Stomach (tissue), 9 donors: ENCODE measurements around the gene C12orf76. TPM values are rescaled to one million over a fixed set of nuclear protein-coding genes. Genes with fewer than 3 reads are reported as not detected.
"Not testable (repeated sequence)": the region's sequence is repeated elsewhere in the genome, so short reads cannot be mapped to it uniquely, and the experiment has no call there.

ENCODE experiments used
- DNase-seq, 2 donors: peaks; one replicate each; pipeline versions ENCODE4 v3.0.0 to v3.0.0-alpha.2; 2013 to 2019
- H3K27ac ChIP-seq, 5 donors: fragments of 200-600 bp in 4 of 5; sonication (generic) in 4 of 5; one replicate each; pipeline ENCODE4 v1.5.1; 2013 to 2019; ENCODE audit warnings: mild to moderate bottlenecking in 1 of 5, moderate library complexity in 1 of 5
- H3K27me3 ChIP-seq, 3 donors: fragments of 200-600 bp; sonication (generic); one replicate each; pipeline ENCODE4 v1.5.1; 2017 to 2019; ENCODE audit warnings: mixed run types in 1 of 3
- H3K36me3 ChIP-seq, 4 donors: fragments of 200-600 bp; sonication (generic); 1 replicate in 3 of 4; 2 replicates in 1 of 4; pipeline ENCODE4 v1.5.1; 2016 to 2019
- H3K4me1 ChIP-seq, 4 donors: fragments of 200-600 bp; sonication (generic); one replicate each; pipeline ENCODE4 v1.5.1; 2016 to 2019
- H3K4me3 ChIP-seq, 4 donors: fragments of 200-600 bp; sonication (generic) in 3 of 4; one replicate each; pipeline ENCODE4 v1.5.1; 2016 to 2019; ENCODE audit warnings: mild to moderate bottlenecking in 1 of 4
- H3K9me3 ChIP-seq, 4 donors: fragments of 200-600 bp; sonication (generic); one replicate each; pipeline ENCODE4 v1.5.1; 2016 to 2019
- EP300 ChIP-seq: sonication (generic); formaldehyde crosslinking; IDR thresholded peaks from one replicate; pipeline ENCODE4 v1.6.1; 2017; ENCODE audit warnings: antibody characterized with exemption
- POLR2A ChIP-seq, 4 donors: fragments of 450-650 bp; IDR thresholded peaks; one replicate each; pipeline ENCODE4 v1.6.1; 2016; ENCODE audit warnings: antibody characterized with exemption in 4 of 4, control low read depth in 2 of 4, mild to moderate bottlenecking in 1 of 4, moderate library complexity in 1 of 4
- POLR2AphosphoS5 ChIP-seq, 3 donors: sonication (generic); formaldehyde crosslinking; IDR thresholded peaks; one replicate each; pipeline ENCODE4 v1.6.1; 2016; ENCODE audit warnings: antibody characterized with exemption in 3 of 3
- WGBS, 5 donors: extraction: QIAGEN DNeasy Blood & Tissue Kit in 3 of 5; methylation state at CpG; one replicate each; pipeline versions ENCODE4 v1.1.5 to v1.1.7; 2013 to 2018; 5-methylcytosine and 5-hydroxymethylcytosine counted together
- intact Hi-C: fragments of 100-400 bp; cut with DNase I; formaldehyde crosslinking; loops from one replicate; pipeline ENCODE4 v1.15.1; 2023; ENCODE audit warnings: low total_unique reads
- polyA plus RNA-seq, 3 donors: library from polyadenylated mRNA; stranded (reverse); fragments of 200-250 nt; gene quantifications; one replicate each; pipeline ENCODE4 v1.2.3, GENCODE V29; 2013
- total RNA-seq, 5 donors: library from RNA; depleted of rRNA; stranded (reverse); fragments of >200 nt; gene quantifications; one replicate each; pipeline versions ENCODE4 v1.1.0 to v1.2.3, GENCODE V29; 2014 to 2016
- TF ChIP-seq, protein P1 (sequence below), 7 experiments: fragments of 450-650 bp in 4 of 7; fragments of 200-600 bp in 3 of 7; sonication (generic) in 3 of 7; IDR thresholded peaks; one replicate each; pipeline ENCODE4 v1.5.1; 2016 to 2019; ENCODE audit warnings: antibody characterized with exemption in 7 of 7, control low read depth in 2 of 7, mild to moderate bottlenecking in 1 of 7
- donor health status: healthy with polysubstance abuse.
- donor health status: Bipolar disorder and iron deficiency.
- donor health status: healthy.

The C12orf76 gene
- total and polyA plus RNA-seq, 8 donors = 7.0 to 44.2 (median 12.3) TPM

DNA sequence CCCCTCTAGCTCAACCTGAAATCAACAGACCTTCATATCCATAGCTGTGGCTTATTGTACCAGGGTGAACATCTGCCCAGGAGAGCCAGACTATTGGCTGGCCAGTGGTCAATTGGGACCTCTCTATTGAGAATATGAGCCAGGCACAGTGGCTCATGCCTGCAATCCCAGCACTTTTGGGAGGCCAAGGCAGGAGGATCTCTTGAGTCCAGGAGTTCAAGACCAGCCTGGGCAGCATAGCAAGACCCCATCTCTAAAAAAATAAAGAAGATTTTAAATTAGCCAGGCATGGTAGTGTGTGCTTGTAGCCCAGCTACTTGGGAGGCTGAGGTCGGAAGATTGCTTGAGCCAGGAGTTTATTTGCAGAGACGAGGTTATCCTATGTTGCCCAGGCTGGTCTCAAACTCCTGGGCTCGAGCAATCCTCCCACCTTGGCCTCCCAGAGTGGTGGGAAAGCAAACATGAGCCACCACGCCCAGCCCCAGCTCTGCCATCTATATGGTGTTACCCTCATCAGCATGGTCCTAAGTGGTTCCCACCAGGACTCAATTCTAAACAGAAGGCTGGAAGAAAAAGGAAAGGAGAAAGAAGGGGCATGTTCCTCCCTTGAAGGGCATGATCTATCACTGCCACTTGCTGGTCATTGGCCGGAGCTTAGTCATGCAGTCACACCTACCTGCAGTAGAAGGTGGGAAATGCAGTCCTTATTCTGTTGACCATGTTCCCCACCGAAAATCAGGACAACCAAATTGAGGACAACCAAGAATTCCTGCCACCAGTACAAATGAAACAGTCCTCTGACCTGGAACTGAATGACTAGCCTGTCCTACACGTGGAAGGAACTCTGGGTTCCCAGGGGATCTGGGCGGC lies 42.2 kb upstream of the C12orf76 start:
- WGBS, 5 donors = 69 to 79% (median 73%) methylated on average over 8 of the region's 8 CpGs
- no peak overlapping the region for H3K4me3 ChIP-seq
- intact Hi-C loops = loop anchor here (10.0 kb wide), 2 partner anchors 134 to 344 kb away; no protein-coding TSS in a partner anchor
- no peak for DNase-seq
- H3K27me3 ChIP-seq = peaks cover 0 to 8% (median 0%) of the 10 kb centered on the region in 3 donors
- H3K9me3 ChIP-seq = no peaks in the 10 kb centered on the region
- TF ChIP-seq EP300 (no peak), POLR2AphosphoS5 (IDR thresholded peaks at IDR 0.05) (no peak), POLR2A (IDR thresholded peaks at IDR 0.05) (no peak)
- TF ChIP-seq, protein P1, sequence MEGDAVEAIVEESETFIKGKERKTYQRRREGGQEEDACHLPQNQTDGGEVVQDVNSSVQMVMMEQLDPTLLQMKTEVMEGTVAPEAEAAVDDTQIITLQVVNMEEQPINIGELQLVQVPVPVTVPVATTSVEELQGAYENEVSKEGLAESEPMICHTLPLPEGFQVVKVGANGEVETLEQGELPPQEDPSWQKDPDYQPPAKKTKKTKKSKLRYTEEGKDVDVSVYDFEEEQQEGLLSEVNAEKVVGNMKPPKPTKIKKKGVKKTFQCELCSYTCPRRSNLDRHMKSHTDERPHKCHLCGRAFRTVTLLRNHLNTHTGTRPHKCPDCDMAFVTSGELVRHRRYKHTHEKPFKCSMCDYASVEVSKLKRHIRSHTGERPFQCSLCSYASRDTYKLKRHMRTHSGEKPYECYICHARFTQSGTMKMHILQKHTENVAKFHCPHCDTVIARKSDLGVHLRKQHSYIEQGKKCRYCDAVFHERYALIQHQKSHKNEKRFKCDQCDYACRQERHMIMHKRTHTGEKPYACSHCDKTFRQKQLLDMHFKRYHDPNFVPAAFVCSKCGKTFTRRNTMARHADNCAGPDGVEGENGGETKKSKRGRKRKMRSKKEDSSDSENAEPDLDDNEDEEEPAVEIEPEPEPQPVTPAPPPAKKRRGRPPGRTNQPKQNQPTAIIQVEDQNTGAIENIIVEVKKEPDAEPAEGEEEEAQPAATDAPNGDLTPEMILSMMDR (IDR thresholded peaks at IDR 0.05) = no peak
- H3K36me3 ChIP-seq = no peaks in the 10 kb centered on the region
- H3K4me1 ChIP-seq = no peaks in the 10 kb centered on the region
- H3K27ac ChIP-seq = no peak overlapping the region

DNA sequence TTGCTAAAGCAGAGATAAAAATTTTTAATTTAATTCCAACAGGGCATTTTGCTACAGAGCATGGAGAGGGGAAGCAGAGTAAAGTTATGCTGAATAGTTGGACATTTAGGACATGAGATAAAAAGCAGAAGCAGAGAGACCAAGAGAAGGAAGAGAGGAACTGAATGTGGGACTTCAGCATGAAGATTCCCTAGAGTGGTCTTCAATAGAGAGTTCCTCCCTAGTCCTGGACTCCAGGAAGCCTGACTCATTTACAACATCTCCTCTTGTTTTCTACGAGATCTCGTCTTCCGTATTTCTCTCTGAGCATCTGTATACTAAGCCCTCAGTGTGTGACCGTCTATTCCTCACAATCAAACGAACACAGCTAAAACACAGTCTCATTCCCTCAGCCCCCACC lies 40.6 kb upstream of the C12orf76 start:
- WGBS, 5 donors = 78 to 88% (median 81%) methylated on average over 5 of the region's 5 CpGs

DNA sequence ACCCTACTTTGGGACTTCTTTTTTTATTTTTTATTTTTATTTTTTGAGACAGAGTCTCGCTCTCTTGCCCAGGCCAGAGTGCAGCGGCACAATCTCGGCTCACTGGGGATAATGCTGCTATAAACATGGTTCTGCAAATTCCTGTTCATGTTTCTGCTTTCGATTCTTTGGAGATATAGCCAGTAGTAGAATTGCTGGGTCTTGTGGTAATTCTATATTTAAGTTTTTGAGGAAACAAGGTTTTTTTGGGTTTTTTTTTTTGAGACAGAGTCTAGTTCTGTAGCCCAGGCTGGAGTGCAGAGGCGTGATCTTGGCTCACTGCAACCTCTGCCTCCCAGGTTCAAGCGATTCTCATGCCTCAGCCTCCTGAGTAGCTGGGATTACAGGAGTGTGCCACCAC lies 39.9 kb upstream of the C12orf76 start:
- 75 to 91% (median 88%) methylated on average over 6 of the region's 6 CpGs for WGBS, 5 donors
- H3K27me3 ChIP-seq, H3K27ac ChIP-seq, intact Hi-C loops, H3K4me3 ChIP-seq, H3K4me1 ChIP-seq, DNase-seq, H3K36me3 ChIP-seq, H3K9me3 ChIP-seq: not testable (repeated sequence)

More for the DNA sequence above, 40.6 kb upstream of the C12orf76 start:
- TF ChIP-seq EP300 = no peak
- TF ChIP-seq, protein P1 (IDR thresholded peaks at IDR 0.05) = no peak
- TF ChIP-seq POLR2A (IDR thresholded peaks at IDR 0.05) = no peak
- no peak for TF ChIP-seq POLR2AphosphoS5 (IDR thresholded peaks at IDR 0.05)
- no peak for DNase-seq
- intact Hi-C loops = no loop called here
- Histone ChIP-seq H3K27ac (no peak overlapping the region), H3K36me3 (no peaks in the 10 kb centered on the region), H3K9me3 (no peaks in the 10 kb centered on the region), H3K4me3 (no peak overlapping the region), H3K4me1 (no peaks in the 10 kb centered on the region), H3K27me3 (peaks cover 0 to 8% (median 0%) of the 10 kb centered on the region in 3 donors)

DNA sequence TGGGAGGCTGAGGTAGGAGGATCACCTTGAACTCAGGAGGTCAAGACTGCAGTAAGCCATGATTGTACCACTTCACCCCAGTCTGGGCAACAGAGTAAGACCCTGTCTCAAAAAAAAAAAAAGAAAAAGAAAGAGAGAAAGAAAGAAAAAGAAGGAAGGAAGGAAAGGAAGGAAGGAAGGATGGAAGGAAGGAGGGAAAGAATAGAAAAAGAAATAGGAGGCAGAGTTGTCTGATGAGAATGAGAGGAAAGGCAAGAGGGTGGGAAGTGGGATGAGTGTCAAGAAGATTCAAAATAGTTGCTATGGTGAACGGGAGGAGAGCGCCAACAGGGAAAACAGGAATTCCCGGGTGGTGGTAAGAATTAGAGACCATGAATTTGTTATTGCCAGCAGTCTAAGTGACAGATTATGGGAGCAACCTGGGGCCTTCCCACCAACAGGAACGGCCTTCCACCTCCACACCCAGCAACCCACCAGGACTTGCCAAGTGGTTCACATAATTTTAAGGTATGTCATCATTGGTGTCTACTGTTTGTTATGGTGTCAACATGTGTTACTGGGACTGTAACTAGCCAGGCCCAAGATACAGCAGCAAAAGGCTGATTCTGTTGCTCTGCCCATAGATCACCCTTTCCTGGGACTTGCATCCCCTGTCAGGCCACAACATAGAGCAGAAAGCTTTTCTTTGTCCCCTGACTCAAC lies 36.1 kb upstream of the C12orf76 start:
- Histone ChIP-seq H3K27me3 (peaks cover 0 to 8% (median 0%) of the 10 kb centered on the region in 3 donors), H3K4me3 (no peak overlapping the region), H3K9me3 (no peaks in the 10 kb centered on the region), H3K27ac (no peak overlapping the region), H3K36me3 (no peaks in the 10 kb centered on the region), H3K4me1 (no peaks in the 10 kb centered on the region)
- intact Hi-C loops = no loop called here
- WGBS, 5 donors = 69 to 92% (median 79%) methylated on average over 4 of the region's 4 CpGs
- TF ChIP-seq POLR2A (IDR thresholded peaks at IDR 0.05) = no peak
- TF ChIP-seq EP300 = no peak
- TF ChIP-seq POLR2AphosphoS5 (IDR thresholded peaks at IDR 0.05) = no peak
- TF ChIP-seq, protein P1 (IDR thresholded peaks at IDR 0.05) = no peak
- DNase-seq = no peak
